Measurements from ENCODE around the gene AIFM1. TPM values are rescaled to one million over a fixed set of nuclear protein-coding genes. Genes with fewer than 3 reads are reported as not detected.

The AIFM1 gene
- total RNA-seq, 2 donors from 2014 or later = 35.6 to 86.9 TPM

- H3K4me1 ChIP-seq = peaks cover 0 to 29% of the 10 kb centered on the region in 2 donors
- H3K9me3 ChIP-seq = no peaks in the 10 kb centered on the region
- H3K27ac ChIP-seq = peak overlapping the region; percentile 87 to 90
- no peaks in the 10 kb centered on the region for H3K36me3 ChIP-seq
- peak overlapping the region; percentile 63 for H3K4me3 ChIP-seq
- DNase-seq (ENCODE audit: low spot score) = no peak
- TF ChIP-seq CTCF (IDR thresholded peaks at IDR 0.05) = no peak
- H3K27me3 ChIP-seq = no peaks in the 10 kb centered on the region
Measured at GRCh38 chrX:130108647-130109428, 56.8 kb downstream of the AIFM1 start.

- Histone ChIP-seq H3K27me3 (no peaks in the 10 kb centered on the region), H3K4me1 (peaks cover 0 to 24% of the 10 kb centered on the region in 2 donors), H3K9me3 (no peaks in the 10 kb centered on the region), H3K4me3 (no peak overlapping the region), H3K36me3 (no peaks in the 10 kb centered on the region), H3K27ac (no peak overlapping the region)
- TF ChIP-seq CTCF (IDR thresholded peaks at IDR 0.05) = no peak
- DNase-seq (ENCODE audit: low spot score) = no peak
Measured at GRCh38 chrX:130106071-130106470, 59.6 kb downstream of the AIFM1 start.

- H3K9me3 ChIP-seq = no peaks in the 10 kb centered on the region
- no peak for DNase-seq (ENCODE audit: low spot score)
- no peak overlapping the region for H3K4me3 ChIP-seq
- peaks cover 0 to 31% of the 10 kb centered on the region in 2 donors for H3K4me1 ChIP-seq
- H3K27me3 ChIP-seq = no peaks in the 10 kb centered on the region
- no peak for TF ChIP-seq CTCF (IDR thresholded peaks at IDR 0.05)
- no peak overlapping the region for H3K27ac ChIP-seq
- H3K36me3 ChIP-seq = no peaks in the 10 kb centered on the region
Measured at GRCh38 chrX:130105244-130105643, 60.4 kb downstream of the AIFM1 start.

- Histone ChIP-seq H3K36me3 (no peaks in the 10 kb centered on the region), H3K27ac (no peak overlapping the region), H3K9me3 (no peaks in the 10 kb centered on the region), H3K4me3 (no peak overlapping the region), H3K4me1 (peaks cover 0 to 47% of the 10 kb centered on the region in 2 donors), H3K27me3 (no peaks in the 10 kb centered on the region)
- no peak for TF ChIP-seq CTCF (IDR thresholded peaks at IDR 0.05)
- DNase-seq (ENCODE audit: low spot score) = no peak
Measured at GRCh38 chrX:130103605-130104004, 62.0 kb downstream of the AIFM1 start.

GRCh38 chrX:130100180-130100579, 65.5 kb downstream of the AIFM1 start:
- Histone ChIP-seq H3K27me3 (no peaks in the 10 kb centered on the region), H3K36me3 (no peaks in the 10 kb centered on the region), H3K4me3 (no peak overlapping the region), H3K27ac (peak overlapping the region in 1 of 2 donors; percentile 43), H3K9me3 (no peaks in the 10 kb centered on the region), H3K4me1 (peaks cover 0 to 42% of the 10 kb centered on the region in 2 donors)
- peak; percentile 81 for DNase-seq (ENCODE audit: low spot score)
- TF ChIP-seq CTCF (IDR thresholded peaks at IDR 0.05) = no peak

- DNase-seq (ENCODE audit: low spot score) = no peak
- H3K27ac ChIP-seq = no peak overlapping the region
Measured at GRCh38 chrX:130098210-130098552, 67.5 kb downstream of the AIFM1 start.

More at GRCh38 chrX:130098210-130098552, 67.5 kb downstream of the AIFM1 start:
- Histone ChIP-seq H3K27me3 (no peaks in the 10 kb centered on the region), H3K4me3 (no peak overlapping the region), H3K9me3 (no peaks in the 10 kb centered on the region), H3K4me1 (peaks cover 0 to 37% of the 10 kb centered on the region in 2 donors), H3K36me3 (no peaks in the 10 kb centered on the region)
- TF ChIP-seq CTCF (IDR thresholded peaks at IDR 0.05) = no peak

All from right atrium auricular region (tissue), 2 donors.